ENCODE data around the gene CMTM2. TPM values are rescaled to one million over a fixed set of nuclear protein-coding genes. Genes with fewer than 3 reads are reported as not detected.

CMTM2 gene
- polyA plus RNA-seq, 1 experiment: not detected

GRCh38 chr16:66588981-66589713 is 9.9 kb downstream of the CMTM2 start:
- Histone ChIP-seq H3K27me3 (ENCODE audit: control insufficient read depth, insufficient read depth, low read length) (peaks cover 5% of the 10 kb centered on the region), H3K4me3 (ENCODE audit: low read depth, low read length) (no peak overlapping the region), H3K36me3 (ENCODE audit: control insufficient read depth, insufficient read depth, low read length) (no peaks in the 10 kb centered on the region)
- POLR2A ChIA-PET: no interaction called here
- CTCF ChIA-PET: interaction anchor here (0.6 to 1.8 kb wide), 10 partner anchors 10 to 234 kb away, joined by 3 to 7 read pairs (median 3); partner anchors contain the start of gene CMTM2
- TF ChIP-seq CTCF (IDR thresholded peaks at IDR 0.05; ENCODE audit: insufficient read depth, low read depth, low read length): peak; percentile 80
- DNase-seq (ENCODE audit: low read depth): no peak

- ChIA-PET CTCF (interaction anchor here (0.9 to 1.6 kb wide), 2 partner anchors 13 to 236 kb away, joined by 3 read pairs; no protein-coding TSS in a partner anchor), POLR2A (no interaction called here)
- peaks cover 7% of the 10 kb centered on the region for H3K27me3 ChIP-seq (ENCODE audit: control insufficient read depth, insufficient read depth, low read length)
- H3K36me3 ChIP-seq (ENCODE audit: control insufficient read depth, insufficient read depth, low read length): no peaks in the 10 kb centered on the region
- no peak for DNase-seq (ENCODE audit: low read depth)
- no peak overlapping the region for H3K4me3 ChIP-seq (ENCODE audit: low read depth, low read length)
- no peak for TF ChIP-seq CTCF (IDR thresholded peaks at IDR 0.05; ENCODE audit: insufficient read depth, low read depth, low read length)
Measured at GRCh38 chr16:66590322-66590721, 11.1 kb downstream of the CMTM2 start.

GRCh38 chr16:66591018-66591417 is 11.8 kb downstream of the CMTM2 start:
- H3K4me3 ChIP-seq (ENCODE audit: low read depth, low read length): no peak overlapping the region
- no peak for TF ChIP-seq CTCF (IDR thresholded peaks at IDR 0.05; ENCODE audit: insufficient read depth, low read depth, low read length)
- peaks cover 7% of the 10 kb centered on the region for H3K27me3 ChIP-seq (ENCODE audit: control insufficient read depth, insufficient read depth, low read length)
- ChIA-PET POLR2A (no interaction called here), CTCF (interaction anchor here (0.9 kb wide), 1 partner anchor 13 kb away, joined by 3 read pairs; no protein-coding TSS in a partner anchor)
- DNase-seq (ENCODE audit: low read depth): no peak
- H3K36me3 ChIP-seq (ENCODE audit: control insufficient read depth, insufficient read depth, low read length): no peaks in the 10 kb centered on the region

- TF ChIP-seq CTCF (IDR thresholded peaks at IDR 0.05; ENCODE audit: insufficient read depth, low read depth, low read length): no peak
- Histone ChIP-seq H3K4me3 (ENCODE audit: low read depth, low read length) (no peak overlapping the region), H3K27me3 (ENCODE audit: control insufficient read depth, insufficient read depth, low read length) (peaks cover 7% of the 10 kb centered on the region), H3K36me3 (ENCODE audit: control insufficient read depth, insufficient read depth, low read length) (no peaks in the 10 kb centered on the region)
- CTCF ChIA-PET: no interaction called here
- DNase-seq (ENCODE audit: low read depth): no peak
- POLR2A ChIA-PET: no interaction called here
Measured at GRCh38 chr16:66592241-66592640, 13.0 kb downstream of the CMTM2 start.

GRCh38 chr16:66592814-66593213 is 13.6 kb downstream of the CMTM2 start:
- no peak for TF ChIP-seq CTCF (IDR thresholded peaks at IDR 0.05; ENCODE audit: insufficient read depth, low read depth, low read length)
- H3K27me3 ChIP-seq (ENCODE audit: control insufficient read depth, insufficient read depth, low read length): peaks cover 7% of the 10 kb centered on the region
- no peaks in the 10 kb centered on the region for H3K36me3 ChIP-seq (ENCODE audit: control insufficient read depth, insufficient read depth, low read length)
- POLR2A ChIA-PET: interaction anchor here (0.6 kb wide), 1 partner anchor 100 kb away, joined by 3 read pairs; no protein-coding TSS in a partner anchor
- CTCF ChIA-PET: interaction anchor here (1.4 kb wide), 1 partner anchor 11 kb away, joined by 4 read pairs; no protein-coding TSS in a partner anchor
- H3K4me3 ChIP-seq (ENCODE audit: low read depth, low read length): no peak overlapping the region
- no peak for DNase-seq (ENCODE audit: low read depth)

Measured in BJ (cell line).